GM12801 (cell line): ENCODE results near the gene ATOSB.

Experiments
- TF ChIP-seq, protein P1 (sequence below): IDR thresholded peaks from one replicate; pipeline ENCODE4 v1.5.1; 2011; ENCODE audit warnings: control low read depth; ENCODE audit not compliant: insufficient read length; ENCODE audit errors: extremely low read depth

ATOSB gene

DNA sequence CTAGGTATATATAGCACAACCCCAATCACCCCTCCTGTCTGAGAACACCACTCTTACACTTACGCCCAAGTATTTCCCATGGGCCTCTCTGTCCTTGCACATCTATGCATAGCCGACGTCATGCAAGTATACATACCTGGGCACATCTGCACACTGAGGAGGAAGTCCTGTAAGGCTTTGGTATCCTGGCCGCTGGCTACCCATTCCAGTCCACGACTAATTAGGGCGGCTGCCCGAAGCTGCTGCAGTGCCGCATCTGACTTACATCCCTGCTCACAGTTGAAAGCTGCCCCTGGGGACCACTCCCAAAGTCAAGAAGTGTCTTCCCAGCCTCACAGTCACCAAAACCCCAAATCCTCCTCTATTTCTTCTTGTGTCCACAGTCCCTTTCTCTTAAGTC is 40.9 kb downstream of the ATOSB start:
- TF ChIP-seq, protein P1, sequence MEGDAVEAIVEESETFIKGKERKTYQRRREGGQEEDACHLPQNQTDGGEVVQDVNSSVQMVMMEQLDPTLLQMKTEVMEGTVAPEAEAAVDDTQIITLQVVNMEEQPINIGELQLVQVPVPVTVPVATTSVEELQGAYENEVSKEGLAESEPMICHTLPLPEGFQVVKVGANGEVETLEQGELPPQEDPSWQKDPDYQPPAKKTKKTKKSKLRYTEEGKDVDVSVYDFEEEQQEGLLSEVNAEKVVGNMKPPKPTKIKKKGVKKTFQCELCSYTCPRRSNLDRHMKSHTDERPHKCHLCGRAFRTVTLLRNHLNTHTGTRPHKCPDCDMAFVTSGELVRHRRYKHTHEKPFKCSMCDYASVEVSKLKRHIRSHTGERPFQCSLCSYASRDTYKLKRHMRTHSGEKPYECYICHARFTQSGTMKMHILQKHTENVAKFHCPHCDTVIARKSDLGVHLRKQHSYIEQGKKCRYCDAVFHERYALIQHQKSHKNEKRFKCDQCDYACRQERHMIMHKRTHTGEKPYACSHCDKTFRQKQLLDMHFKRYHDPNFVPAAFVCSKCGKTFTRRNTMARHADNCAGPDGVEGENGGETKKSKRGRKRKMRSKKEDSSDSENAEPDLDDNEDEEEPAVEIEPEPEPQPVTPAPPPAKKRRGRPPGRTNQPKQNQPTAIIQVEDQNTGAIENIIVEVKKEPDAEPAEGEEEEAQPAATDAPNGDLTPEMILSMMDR, result no peak

DNA sequence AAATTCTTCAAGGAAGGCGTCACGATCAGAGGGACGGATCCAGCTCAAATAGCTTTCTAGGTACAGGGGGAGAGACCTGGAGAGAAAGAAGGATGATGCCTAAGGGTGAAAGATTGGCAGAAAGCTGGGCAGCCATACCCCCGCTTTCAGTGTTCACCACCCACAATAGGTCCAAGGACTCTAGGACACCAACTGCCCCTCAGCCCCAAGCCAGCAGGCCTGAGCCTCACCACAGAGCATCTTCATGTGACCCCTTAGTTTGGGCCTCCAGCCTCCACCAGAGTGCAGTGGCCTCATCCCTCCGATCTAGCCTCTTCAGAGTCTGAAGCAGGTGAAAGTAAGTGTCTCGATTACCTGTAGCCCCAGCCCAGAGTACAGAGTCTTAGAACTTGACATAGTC is 41.5 kb downstream of the ATOSB start:
- TF ChIP-seq, protein P1, result no peak

DNA sequence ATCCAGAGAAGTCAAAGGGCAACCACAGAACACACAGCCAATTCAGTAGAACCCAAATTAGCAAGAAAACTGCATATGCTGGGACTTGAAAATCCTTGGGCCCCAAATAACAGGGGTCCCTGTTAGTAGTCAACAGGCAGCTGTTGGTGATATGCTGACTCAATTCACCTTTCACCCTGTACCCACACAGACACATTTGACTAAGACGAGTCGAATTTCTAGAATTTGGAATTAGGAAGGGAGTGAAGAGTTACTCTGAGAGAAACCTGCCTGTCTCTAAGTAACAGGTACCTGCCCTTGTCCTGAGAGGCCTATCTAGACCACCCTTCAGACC is 42.4 kb downstream of the ATOSB start:
- TF ChIP-seq, protein P1, result no peak

DNA sequence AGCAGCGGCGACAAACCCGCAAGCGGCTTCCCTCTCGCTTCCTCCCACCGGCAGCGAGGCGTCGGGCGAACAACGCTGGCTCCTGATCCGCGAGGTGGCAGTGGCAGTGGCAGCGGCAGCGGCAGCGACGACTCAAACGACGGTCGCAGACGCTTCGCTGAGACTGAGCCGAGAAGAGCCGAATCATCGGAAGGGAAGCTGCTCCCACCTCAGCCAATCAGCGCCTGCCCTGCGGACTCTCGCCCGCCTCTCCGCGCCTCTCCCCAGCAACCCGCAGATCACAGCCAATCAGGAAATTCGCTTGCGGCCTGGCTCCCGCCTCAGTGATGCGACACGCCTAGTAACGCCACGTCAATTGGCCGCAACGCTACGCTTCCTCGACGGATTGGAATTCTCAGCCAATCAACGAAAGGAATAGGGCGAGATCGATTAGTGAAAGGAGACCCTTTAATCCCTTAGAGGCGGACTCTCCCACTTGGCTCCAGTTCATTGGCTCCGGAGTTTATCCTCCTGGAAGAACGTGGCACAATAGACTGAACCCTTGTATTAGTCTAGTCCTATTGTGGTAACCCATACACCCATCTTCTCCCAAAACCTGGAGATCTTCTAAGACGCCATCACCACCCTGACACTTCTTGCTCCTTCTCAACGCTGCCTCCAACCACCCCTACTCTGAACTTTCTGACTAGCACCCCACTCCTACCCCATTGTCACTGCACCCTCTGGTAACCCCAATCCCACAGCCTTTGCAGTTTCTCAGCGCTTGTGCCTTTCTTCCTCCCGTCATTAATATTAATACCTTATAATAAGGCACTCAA is 43.0 kb downstream of the ATOSB start, which contains the start of gene VCP:
Gene VCP, minus strand, starts transcription at position 165 of the 818 bp plus-strand sequence. CDS start 272 bp downstream, outside the sequence.
- TF ChIP-seq, protein P1, result no peak

DNA sequence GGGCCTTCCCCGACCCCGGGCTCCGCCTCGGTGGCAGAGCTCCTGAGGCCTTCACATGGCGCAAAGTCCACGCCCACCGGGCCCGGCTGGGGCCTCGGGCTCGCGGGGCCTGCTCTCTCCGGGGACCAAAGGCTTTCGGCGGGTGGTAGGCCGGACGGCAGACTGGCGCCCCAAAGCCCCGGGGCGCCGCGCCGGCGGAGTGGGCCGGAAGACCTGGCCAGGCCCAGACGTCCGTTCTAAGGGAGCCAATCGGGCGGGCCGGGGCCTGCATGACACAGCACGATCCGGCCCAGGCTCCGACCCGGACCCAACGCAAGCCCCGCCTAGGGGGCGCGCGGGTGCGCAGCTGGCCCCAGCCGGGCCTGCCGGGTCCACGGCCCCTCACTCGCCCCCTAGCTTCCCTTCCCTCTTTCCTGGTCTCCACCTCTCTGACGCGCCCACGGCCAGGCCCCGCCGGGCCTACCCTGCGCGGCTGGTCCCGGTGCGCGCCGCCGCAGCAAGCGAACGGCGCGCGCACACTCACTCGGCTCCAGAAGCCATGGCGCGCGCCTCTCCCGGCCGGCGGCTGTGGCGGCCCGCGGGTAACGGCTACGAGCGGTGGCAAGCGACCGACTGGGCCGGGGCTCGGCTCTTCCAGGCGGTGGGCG is 43.7 kb downstream of the ATOSB start:
- TF ChIP-seq, protein P1, result no peak

DNA sequence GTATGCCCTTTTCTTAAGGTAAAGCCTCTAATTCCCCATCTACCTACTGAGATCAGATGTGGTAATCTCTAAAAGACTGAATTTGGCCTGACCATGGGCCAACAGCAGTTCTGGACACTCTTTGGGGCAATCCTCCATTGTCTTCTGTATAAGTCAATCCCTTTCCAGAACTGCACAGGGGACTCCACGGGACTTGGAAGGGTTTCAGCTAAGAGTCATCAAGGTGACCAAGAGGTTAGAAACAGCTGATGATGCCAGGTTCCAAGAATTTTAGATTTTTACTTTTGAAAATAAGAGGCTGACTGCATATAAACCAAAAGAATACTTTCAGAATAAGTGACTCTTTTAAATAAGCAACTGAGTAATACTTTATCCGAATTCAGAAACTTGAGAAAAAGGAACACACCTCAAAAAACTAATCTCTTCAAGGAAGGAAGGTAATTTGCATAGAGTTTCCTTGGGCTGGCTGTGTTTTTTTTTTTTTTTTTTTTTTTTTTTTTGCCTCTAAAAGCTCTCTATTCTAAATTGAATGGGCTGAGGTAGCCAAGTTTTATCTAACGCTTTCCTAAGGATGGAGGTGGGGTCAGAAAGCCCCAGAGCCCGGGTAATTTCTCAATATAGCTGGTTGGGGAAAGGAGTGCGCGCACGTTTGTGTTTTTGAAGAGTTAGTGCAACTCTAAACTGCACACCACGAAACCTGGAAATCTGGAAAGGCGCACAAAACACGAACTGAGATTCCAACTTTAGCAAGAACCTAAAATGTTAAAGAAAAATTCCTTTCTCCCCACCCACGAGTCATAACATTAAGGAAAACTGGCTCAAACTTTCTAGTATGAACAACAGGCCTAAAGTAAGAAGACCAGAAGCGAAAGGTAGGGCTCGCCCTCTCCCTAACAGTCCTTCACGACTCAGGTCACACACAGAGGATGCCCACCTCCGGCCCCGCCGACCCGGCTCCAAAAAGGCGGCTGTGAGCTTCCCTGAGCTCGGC is 44.5 kb downstream of the ATOSB start:
- TF ChIP-seq, protein P1, result no peak

DNA sequence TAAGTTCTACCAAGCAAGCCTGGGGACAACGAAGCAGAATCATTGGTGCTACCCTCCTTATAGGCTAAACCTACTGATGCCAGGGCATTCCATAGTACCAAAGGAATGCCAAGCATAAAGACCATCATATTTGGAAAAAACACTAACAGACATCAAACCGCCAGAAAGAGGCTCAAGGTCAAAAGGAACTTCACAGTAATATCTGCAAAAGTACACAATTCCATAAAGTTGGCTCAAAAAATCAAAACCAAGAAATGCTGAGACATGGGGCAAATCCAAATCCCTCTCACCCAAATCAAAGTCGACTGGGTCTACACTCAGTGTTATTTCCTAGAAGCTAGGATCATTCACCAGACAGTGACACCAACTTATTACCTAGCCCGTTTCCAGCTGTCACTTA is 46.6 kb downstream of the ATOSB start:
- TF ChIP-seq, protein P1, result no peak
